ENCODE measurements around the gene MAP3K10. TPM values are rescaled to one million over a fixed set of nuclear protein-coding genes. Genes with fewer than 3 reads are reported as not detected.
"Not testable (repeated sequence)": the region's sequence is repeated elsewhere in the genome, so short reads cannot be mapped to it uniquely, and the experiment has no call there.

MAP3K10 gene
- total and polyA plus RNA-seq, 3 donors from 2014 or later, result 23.1 to 35.0 (median 23.8) TPM

DNA sequence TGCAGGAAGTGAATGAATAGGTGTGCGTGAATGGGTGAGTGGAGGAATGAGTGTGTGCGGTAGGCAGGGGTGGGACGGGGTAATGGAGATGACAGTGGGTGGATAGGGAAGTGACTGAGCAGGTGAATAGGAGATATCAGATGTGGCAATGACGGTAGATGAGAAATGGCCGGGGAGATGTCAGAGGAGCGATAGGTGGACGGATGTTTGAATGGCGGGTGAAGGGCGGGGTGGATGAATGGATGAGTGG, 25.5 kb downstream of the MAP3K10 start:
- Histone ChIP-seq H3K9me3 (no peaks in the 10 kb centered on the region), H3K27me3 (no peaks in the 10 kb centered on the region), H3K4me3 (no peak overlapping the region), H3K27ac (no peak overlapping the region), H3K36me3 (ENCODE audit: low read depth, missing control alignments) (no peaks in the 10 kb centered on the region), H3K4me1 (no peaks in the 10 kb centered on the region)
- intact Hi-C loops (cut with DNase I; ENCODE audit: low total_unique reads), result no loop called here
- TF ChIP-seq, protein P1, sequence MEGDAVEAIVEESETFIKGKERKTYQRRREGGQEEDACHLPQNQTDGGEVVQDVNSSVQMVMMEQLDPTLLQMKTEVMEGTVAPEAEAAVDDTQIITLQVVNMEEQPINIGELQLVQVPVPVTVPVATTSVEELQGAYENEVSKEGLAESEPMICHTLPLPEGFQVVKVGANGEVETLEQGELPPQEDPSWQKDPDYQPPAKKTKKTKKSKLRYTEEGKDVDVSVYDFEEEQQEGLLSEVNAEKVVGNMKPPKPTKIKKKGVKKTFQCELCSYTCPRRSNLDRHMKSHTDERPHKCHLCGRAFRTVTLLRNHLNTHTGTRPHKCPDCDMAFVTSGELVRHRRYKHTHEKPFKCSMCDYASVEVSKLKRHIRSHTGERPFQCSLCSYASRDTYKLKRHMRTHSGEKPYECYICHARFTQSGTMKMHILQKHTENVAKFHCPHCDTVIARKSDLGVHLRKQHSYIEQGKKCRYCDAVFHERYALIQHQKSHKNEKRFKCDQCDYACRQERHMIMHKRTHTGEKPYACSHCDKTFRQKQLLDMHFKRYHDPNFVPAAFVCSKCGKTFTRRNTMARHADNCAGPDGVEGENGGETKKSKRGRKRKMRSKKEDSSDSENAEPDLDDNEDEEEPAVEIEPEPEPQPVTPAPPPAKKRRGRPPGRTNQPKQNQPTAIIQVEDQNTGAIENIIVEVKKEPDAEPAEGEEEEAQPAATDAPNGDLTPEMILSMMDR (IDR thresholded peaks at IDR 0.05), result no peak
- no peak for TF ChIP-seq POLR2A (IDR thresholded peaks at IDR 0.05)
- no peak for DNase-seq
- 26% methylated on average over 9 of the region's 9 CpGs for WGBS, 2 donors

DNA sequence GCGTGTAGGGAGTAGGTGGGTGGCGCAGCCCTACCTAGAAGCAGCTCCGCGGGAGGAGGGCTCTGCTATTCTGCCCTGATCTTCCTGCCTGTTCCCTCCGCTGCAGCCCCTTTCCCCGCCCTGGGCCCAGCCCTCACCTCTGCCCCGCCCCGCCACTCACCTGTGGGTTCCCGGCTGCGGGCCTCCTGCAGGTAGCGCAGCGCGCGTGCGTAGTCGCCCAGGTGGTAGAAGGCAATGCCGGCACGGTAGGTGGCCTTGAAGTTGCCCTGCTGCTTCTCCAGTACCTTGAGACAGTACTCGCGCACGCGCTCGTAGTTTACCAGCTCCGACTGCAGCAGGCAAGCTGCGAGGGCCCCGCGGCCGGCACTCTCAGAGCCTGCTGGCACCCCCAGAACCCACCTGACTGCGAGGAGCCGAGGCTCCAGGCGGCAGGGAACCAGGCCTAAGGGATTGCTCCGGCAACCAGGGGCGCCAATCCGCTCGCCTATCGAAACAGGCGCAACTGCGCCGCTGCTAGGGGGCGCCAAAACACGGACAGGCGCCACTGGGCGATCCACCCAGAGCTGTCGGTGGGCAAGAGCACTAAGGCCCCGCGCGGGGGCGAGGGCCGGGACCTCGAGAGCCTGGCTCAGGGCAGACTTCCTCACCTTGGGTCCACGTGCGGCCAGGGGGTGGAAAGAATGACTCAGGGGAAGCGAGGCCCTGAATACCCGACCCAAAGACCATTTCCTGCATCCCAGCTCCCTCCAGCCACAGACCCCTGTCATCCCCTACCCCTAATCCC, 26.0 kb downstream of the MAP3K10 start:
- intact Hi-C loops (cut with DNase I; ENCODE audit: low total_unique reads), result no loop called here
- H3K27me3 ChIP-seq, result no peaks in the 10 kb centered on the region
- H3K4me1 ChIP-seq, result no peaks in the 10 kb centered on the region
- H3K36me3 ChIP-seq (ENCODE audit: low read depth, missing control alignments), result no peaks in the 10 kb centered on the region
- no peak overlapping the region for H3K27ac ChIP-seq
- 5 to 8% methylated on average over 4 to 45 of the region's 54 CpGs for WGBS, 2 donors
- no peaks in the 10 kb centered on the region for H3K9me3 ChIP-seq
- DNase-seq, result peak; percentile 52
- H3K4me3 ChIP-seq, result peak overlapping the region in 1 of 2 donors; percentile 18
- TF ChIP-seq POLR2A (IDR thresholded peaks at IDR 0.05), result no peak
- TF ChIP-seq, protein P1 (IDR thresholded peaks at IDR 0.05), result no peak

DNA sequence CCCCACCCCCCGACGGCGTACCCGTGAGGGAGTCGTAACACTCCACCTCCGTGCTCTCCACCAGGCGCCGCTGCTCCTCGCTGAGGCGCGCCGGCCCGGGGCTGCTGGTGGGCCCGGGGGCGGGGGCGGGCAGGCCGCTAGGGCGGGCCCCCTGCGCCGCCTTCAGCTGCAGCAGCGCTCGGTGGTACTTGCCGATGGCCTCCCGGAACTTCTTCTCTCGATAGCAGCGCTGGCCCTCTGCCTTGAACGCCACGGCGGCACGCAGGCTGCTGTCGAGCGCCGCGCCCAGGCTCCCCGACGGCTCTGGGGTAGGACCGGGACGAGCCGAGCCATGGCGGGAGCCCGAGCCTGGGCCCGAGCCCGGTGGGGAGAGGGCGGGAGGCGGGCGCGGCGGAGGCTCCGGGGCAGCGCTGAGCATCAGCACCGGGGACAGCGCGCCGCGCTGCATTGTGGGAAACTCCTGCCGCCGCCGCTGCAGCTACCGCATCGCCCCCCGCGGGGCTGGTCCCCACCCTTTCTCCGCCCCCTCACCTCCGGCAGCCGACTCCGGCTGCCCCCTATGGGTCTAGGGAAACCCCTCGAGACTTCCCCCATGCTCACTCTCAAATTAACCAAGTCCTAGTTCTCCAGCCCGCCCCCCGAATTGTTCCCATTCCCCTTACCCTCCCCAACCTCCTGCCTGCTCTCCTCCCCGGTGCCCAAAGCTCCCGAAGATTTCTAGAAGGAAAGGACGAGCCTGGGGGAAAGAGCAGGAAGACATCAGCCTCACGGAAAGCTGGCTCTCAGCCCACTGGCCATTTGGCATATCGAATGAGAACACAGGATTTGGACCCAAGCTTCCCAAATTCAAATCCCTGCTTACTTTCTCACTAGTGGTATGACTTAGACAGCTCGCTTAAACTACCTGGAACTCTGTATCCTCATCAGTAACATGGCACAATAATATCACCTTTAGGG, 27.0 kb downstream of the MAP3K10 start, which contains the start of gene TTC9B:
TTC9B (minus strand) TSS at position 451 of the 957 bp plus-strand sequence; CDS start at position 448, 3 bp downstream.
- DNase-seq, result peak; percentile 37
- peak within 1 kb of the TSS; percentile 18 to 29 for H3K4me3 ChIP-seq
- intact Hi-C loops (cut with DNase I; ENCODE audit: low total_unique reads), result no loop called here
- H3K27me3 ChIP-seq, result no peaks in the 10 kb centered on the region
- TF ChIP-seq POLR2A (IDR thresholded peaks at IDR 0.05), result no peak
- TF ChIP-seq, protein P1 (IDR thresholded peaks at IDR 0.05), result no peak
- no peaks in the 10 kb centered on the region for H3K36me3 ChIP-seq (ENCODE audit: low read depth, missing control alignments)
- 4% methylated on average over 16 to 30 of the region's 75 CpGs for WGBS, 2 donors
- no peak within 1 kb of the TSS for H3K27ac ChIP-seq
- no peaks in the 10 kb centered on the region for H3K9me3 ChIP-seq
- no peaks in the 10 kb centered on the region for H3K4me1 ChIP-seq

DNA sequence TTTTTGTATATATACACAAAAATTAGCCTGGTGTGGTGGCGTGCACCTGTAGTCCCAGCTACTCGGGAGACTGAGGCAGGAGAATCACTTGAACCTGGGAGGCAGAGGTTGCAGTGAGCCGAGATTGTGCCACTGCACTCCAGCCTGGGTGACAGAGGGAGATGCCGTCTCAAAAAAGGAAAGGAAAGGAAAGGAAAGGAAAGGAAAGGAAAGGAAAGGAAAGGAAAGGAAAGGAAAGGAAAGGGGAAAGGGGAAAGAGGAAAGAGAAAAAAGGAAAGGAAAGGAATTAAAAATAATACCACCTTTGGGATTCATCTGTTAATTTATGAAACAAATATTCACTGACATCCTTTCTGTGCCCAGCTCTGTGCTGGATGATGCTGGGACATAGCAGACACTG, 27.8 kb downstream of the MAP3K10 start:
- DNase-seq; intact Hi-C loops (cut with DNase I; ENCODE audit: low total_unique reads); H3K36me3 ChIP-seq (ENCODE audit: low read depth, missing control alignments); H3K4me1 ChIP-seq; H3K4me3 ChIP-seq; H3K9me3 ChIP-seq; H3K27ac ChIP-seq; H3K27me3 ChIP-seq: not testable (repeated sequence)
- 60 to 74% methylated on average over 4 of the region's 4 CpGs for WGBS, 2 donors

DNA sequence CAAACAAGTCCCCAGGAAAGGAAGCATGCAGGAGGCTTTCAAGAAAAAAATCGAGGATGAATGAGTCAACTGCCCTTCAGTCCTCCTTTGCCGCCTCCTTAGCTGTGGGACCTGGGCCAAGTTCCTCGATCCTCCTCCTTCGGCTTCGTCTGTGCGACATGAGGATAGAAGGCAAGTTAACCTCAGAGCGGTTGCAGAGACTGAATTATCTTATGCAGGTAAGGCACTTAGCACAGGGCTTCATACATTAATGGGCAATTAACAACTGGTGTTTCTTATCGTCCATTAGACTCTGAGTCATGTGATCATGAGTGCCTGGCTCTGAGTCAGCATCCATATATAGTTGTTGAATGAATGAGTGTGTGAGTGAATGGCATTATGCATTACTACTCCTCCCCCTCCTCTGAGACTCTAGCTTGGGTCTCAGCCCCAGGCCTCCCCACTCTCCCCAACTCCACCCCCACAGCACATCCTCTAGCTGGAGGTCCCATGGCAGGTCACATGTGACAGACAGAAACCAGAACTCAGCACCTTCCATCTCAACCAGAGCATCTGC, 28.6 kb downstream of the MAP3K10 start:
- Histone ChIP-seq H3K4me1 (no peaks in the 10 kb centered on the region), H3K9me3 (no peaks in the 10 kb centered on the region), H3K27ac (no peak overlapping the region), H3K4me3 (no peak overlapping the region), H3K27me3 (no peaks in the 10 kb centered on the region), H3K36me3 (ENCODE audit: low read depth, missing control alignments) (no peaks in the 10 kb centered on the region)
- no peak for DNase-seq
- TF ChIP-seq POLR2A (IDR thresholded peaks at IDR 0.05), result no peak
- TF ChIP-seq, protein P1 (IDR thresholded peaks at IDR 0.05), result no peak
- 28 to 33% methylated on average over 8 of the region's 8 CpGs for WGBS, 2 donors
- intact Hi-C loops (cut with DNase I; ENCODE audit: low total_unique reads), result no loop called here

Measured in testis (tissue), 3 donors.